Peyer's patch (tissue), 4 donors: Measurements from ENCODE around the gene EFEMP1.
"Not testable (repeated sequence)": the region's sequence is repeated elsewhere in the genome, so short reads cannot be mapped to it uniquely, and the experiment has no call there.

ENCODE experiments used
- CTCF ChIP-seq, 6 experiments: fragments of 450-650 bp in 4 of 6; fragments of 200-600 bp in 2 of 6; sonication (generic) in 1 of 6; IDR thresholded peaks; one replicate each; pipeline ENCODE4 v1.5.1; 2017 to 2019; ENCODE audit warnings: antibody characterized with exemption in 6 of 6, mild to moderate bottlenecking in 3 of 6, moderate library complexity in 1 of 6
- POLR2A ChIP-seq, 2 donors: fragments of 450-650 bp; IDR thresholded peaks; one replicate each; pipeline ENCODE4 v1.5.1; 2017; ENCODE audit warnings: antibody characterized with exemption in 2 of 2, mild to moderate bottlenecking in 2 of 2, moderate library complexity in 2 of 2

- TF ChIP-seq CTCF, POLR2A (IDR thresholded peaks at IDR 0.05): not testable (repeated sequence)
These were observed 96.2 kb downstream of the EFEMP1 start for GRCh38 chr2:55827428-55827827.
